DLD1 (cell line): ENCODE measurements around the gene OR56A1.

Source experiments
- in situ Hi-C: cut with HindIII; loops from 2 replicates; pipeline ENCODE4 v1.10.0; 2017; ENCODE audit warnings: low sequenced_read_pairs

The OR56A1 gene

GRCh38 chr11:5992150-5992549 is 38.4 kb downstream of the OR56A1 start:
- in situ Hi-C loops, result loop anchor here (5.0 kb wide), 1 partner anchor 50 kb away; no protein-coding TSS in a partner anchor

- in situ Hi-C loops, result no loop called here
Measured at GRCh38 chr11:5989203-5989602, 41.4 kb downstream of the OR56A1 start.

GRCh38 chr11:5986885-5987284 is 43.7 kb downstream of the OR56A1 start, which contains the start of gene OR52L1:
TSS of gene OR52L1 (minus strand) at chr11:5986985. CDS start at chr11:5986930, 55 bp downstream.
- in situ Hi-C loops, result no loop called here

GRCh38 chr11:5983443-5983842 is 47.1 kb downstream of the OR56A1 start:
- in situ Hi-C loops, result no loop called here

GRCh38 chr11:5973530-5973929 is 57.0 kb downstream of the OR56A1 start:
- in situ Hi-C loops, result no loop called here
